K562 (cell line): ENCODE measurements around the gene NECAB2. TPM values are rescaled to one million over a fixed set of nuclear protein-coding genes. Genes with fewer than 3 reads are reported as not detected.
A peak's percentile ranks its signal among the peaks of the same experiment; 100 is the strongest.

Experiments
- C11orf30 ChIP-seq: fragments of 450-650 bp; IDR thresholded peaks from 2 replicates; pipeline ENCODE4 v1.6.1; 2016; ENCODE audit warnings: low read depth, mild to moderate bottlenecking
- CBX1 ChIP-seq: sonication (generic); IDR thresholded peaks from 2 replicates; pipeline ENCODE4 v1.6.1; 2016; ENCODE audit warnings: antibody characterized with exemption, low read depth, mild to moderate bottlenecking
- CSDE1 ChIP-seq, 2 experiments: fragments of 450-650 bp; IDR thresholded peaks; 2 replicates each; pipeline ENCODE4 v1.6.1; 2016; ENCODE audit warnings: mild to moderate bottlenecking in 1 of 2
- GABPB1 ChIP-seq: sonication (generic); formaldehyde crosslinking; IDR thresholded peaks from 2 replicates; pipeline ENCODE4 v1.8.0; 2022; ENCODE audit warnings: mild to moderate bottlenecking, missing genetic modification reagents
- MYC ChIP-seq, 2 experiments: fragments of 250-450 bp in 1 of 2; sonication (Bioruptor Pico) in 1 of 2; IDR thresholded peaks; 2 replicates each; pipeline versions ENCODE4 v1.5.1 to v1.6.1; 2012 to 2021; ENCODE audit warnings: low read depth in 2 of 2, borderline replicate concordance in 1 of 2, improper control_type of control experiment in 1 of 2, low read length in 1 of 2, mild to moderate bottlenecking in 1 of 2, moderate library complexity in 1 of 2
- SETDB1 ChIP-seq: IDR thresholded peaks from one replicate; pipeline ENCODE4 v1.6.1; 2012; ENCODE audit warnings: low read length, control low read depth, inconsistent platforms
- SOX6 ChIP-seq: fragments of 450-650 bp; IDR thresholded peaks from 2 replicates; pipeline ENCODE4 v1.6.1; 2014; ENCODE audit warnings: mild to moderate bottlenecking
- TAF1 ChIP-seq: IDR thresholded peaks from 2 replicates; pipeline ENCODE4 v1.6.1; 2011; ENCODE audit warnings: mild to moderate bottlenecking, low read length, moderate library complexity; ENCODE audit not compliant: insufficient read depth, control insufficient read depth, severe bottlenecking; ENCODE audit errors: extremely low read depth
- TAF15 ChIP-seq: fragments of 200-400 bp; formaldehyde crosslinking; IDR thresholded peaks from 2 replicates; pipeline ENCODE4 v1.6.1; 2017; ENCODE audit warnings: mild to moderate bottlenecking, low read depth, low read length, moderate library complexity
- TARDBP ChIP-seq: fragments of 450-650 bp; IDR thresholded peaks from 2 replicates; pipeline ENCODE4 v1.6.1; 2016
- TBP ChIP-seq: optimal IDR thresholded peaks from 2 replicates; pipeline ENCODE3; 2011; ENCODE audit warnings: low read depth, low read length, improper control_type of control experiment
- ZNF584 ChIP-seq: fragments of 200-800 bp; sonication (Bioruptor generic); IDR thresholded peaks from 2 replicates; pipeline ENCODE4 v1.6.1; 2016; ENCODE audit warnings: low read depth, mild to moderate bottlenecking, missing genetic modification characterization, missing compliant biosample characterization
- polyA plus RNA-seq, 8 experiments: library from polyadenylated mRNA; depleted of rRNA in 4 of 8; stranded (reverse) in 5 of 8; unstranded in 3 of 8; fragments of >200 nt; fragmentation: Nextera tagmentation in 2 of 8; fragmentation: Illumina TruSeq in 1 of 8; extraction: Ambion mirVana in 2 of 8; extraction: Trizol in 1 of 8; gene quantifications; 2 replicates each; pipeline versions ENCODE4 v1.2.1 to v1.2.3, GENCODE V29; 2011 to 2014; ENCODE audit warnings: inconsistent platforms in 1 of 8, missing spikeins in 1 of 8
- total RNA-seq, 7 experiments: library from RNA; depleted of rRNA in 6 of 7; stranded (reverse); fragments of >200 nt in 6 of 7; fragmentation: Illumina TruSeq in 2 of 7; extraction: Trizol in 2 of 7; gene quantifications; 2 replicates each; pipeline versions ENCODE4 v1.2.1 to v1.2.3, GENCODE V29; 2011 to 2021; ENCODE audit warnings: low replicate concordance in 1 of 7
- TF ChIP-seq, protein P1 (sequence below), 2 experiments: fragments of 450-650 bp; IDR thresholded peaks; 2 replicates each; pipeline ENCODE4 v1.6.1; 2016
- TF ChIP-seq, protein P2 (sequence below): sonication (generic); formaldehyde crosslinking; IDR thresholded peaks from 2 replicates; pipeline ENCODE4 v1.8.1; 2023; ENCODE audit warnings: mild to moderate bottlenecking, missing genetic modification reagents
- TF ChIP-seq, protein P3 (sequence below): sonication (generic); formaldehyde crosslinking; IDR thresholded peaks from 2 replicates; pipeline ENCODE4 v1.8.1; 2023; ENCODE audit warnings: mild to moderate bottlenecking, missing genetic modification reagents, moderate library complexity
- TF ChIP-seq, protein P4 (sequence below): fragments of 450-650 bp; IDR thresholded peaks from 2 replicates; pipeline ENCODE4 v1.6.1; 2016; ENCODE audit warnings: low read depth, mild to moderate bottlenecking, moderate library complexity
- TF ChIP-seq, protein P5 (sequence below): IDR thresholded peaks from 2 replicates; pipeline ENCODE4 v1.6.1; 2012; ENCODE audit warnings: low read depth, low read length, improper control_type of control experiment, borderline replicate concordance
- TF ChIP-seq, protein P6 (sequence below): IDR thresholded peaks from 2 replicates; pipeline ENCODE4 v1.6.1; 2011; ENCODE audit not compliant: insufficient read length; ENCODE audit errors: extremely low read depth

The NECAB2 gene
- total and polyA plus RNA-seq, 9 of the 15 experiments (the other 6 are each of a cell fraction or from before 2014, with no cell fraction given) = 0.03 to 0.28 TPM; not detected in 7

DNA sequence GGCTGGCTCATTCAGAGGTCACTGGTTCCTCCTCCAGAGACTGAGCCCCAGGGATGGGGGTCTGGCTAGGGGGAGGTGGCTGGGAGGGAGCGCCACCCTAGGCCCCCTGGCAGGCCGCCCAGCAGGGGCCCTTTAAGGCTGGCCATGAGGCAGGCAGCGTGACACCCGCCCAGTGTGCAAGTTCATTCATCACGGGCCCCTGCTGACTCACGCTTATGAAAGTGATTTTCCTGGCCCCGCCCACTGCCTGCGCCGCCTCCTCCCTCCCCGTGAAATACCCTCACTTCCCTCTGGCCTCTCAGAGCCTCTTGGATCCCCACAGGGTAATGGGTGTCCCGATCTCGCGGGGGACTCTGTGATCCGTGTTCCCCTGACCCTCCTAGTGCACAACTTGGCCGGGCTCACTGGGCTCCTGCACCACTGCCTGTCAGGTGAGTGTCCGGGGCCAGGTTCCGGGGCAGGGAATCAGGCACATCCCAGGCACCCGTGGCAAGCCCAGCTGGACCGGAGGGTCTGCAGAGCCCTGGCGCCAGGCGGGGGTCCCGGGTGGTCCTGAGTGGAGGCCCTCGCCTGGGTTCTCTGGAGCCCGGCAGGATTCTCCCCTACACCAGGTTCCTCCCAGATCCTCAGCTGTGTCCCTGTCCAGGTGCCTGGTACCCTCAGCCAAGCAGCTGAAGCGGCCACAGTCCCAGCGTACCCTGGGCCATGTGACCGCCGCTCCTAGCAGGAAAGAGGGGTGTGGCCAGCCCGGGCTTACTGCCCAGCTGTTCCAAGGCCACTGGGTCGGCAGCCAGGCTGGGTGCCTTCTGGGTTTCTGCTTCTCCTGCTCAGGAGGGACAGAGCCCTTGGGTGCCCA is 14.9 kb upstream of the NECAB2 start, which contains the start of gene OSGIN1 (continued):
- TF ChIP-seq TAF1 (peak; percentile 17), ZNF584 (CRISPR knock-in tag) (no peak), TBP (peak; percentile 83), MYC (IDR thresholded peaks at IDR 0.05; ENCODE audit: low read depth, low read length) (peak; percentile 97), MYC (CRISPR knock-in tag; IDR thresholded peaks at IDR 0.05; ENCODE audit: borderline replicate concordance, low read depth) (peak; percentile 83), TAF15 (no peak), CBX1 (peak; percentile 20; the same call in 1 of the 2 replicates), SOX6 (peak; percentile 50), GABPB1 (CRISPR knock-in tag) (peak; percentile 25; the same call in 1 of the 2 replicates), TARDBP (peak; percentile 68; the same call in 1 of the 2 replicates), C11orf30 (peak; percentile 97), SETDB1 (peak; percentile 45), CSDE1 (IDR thresholded peaks at IDR 0.05) (no peak)
- TF ChIP-seq, protein P1, sequence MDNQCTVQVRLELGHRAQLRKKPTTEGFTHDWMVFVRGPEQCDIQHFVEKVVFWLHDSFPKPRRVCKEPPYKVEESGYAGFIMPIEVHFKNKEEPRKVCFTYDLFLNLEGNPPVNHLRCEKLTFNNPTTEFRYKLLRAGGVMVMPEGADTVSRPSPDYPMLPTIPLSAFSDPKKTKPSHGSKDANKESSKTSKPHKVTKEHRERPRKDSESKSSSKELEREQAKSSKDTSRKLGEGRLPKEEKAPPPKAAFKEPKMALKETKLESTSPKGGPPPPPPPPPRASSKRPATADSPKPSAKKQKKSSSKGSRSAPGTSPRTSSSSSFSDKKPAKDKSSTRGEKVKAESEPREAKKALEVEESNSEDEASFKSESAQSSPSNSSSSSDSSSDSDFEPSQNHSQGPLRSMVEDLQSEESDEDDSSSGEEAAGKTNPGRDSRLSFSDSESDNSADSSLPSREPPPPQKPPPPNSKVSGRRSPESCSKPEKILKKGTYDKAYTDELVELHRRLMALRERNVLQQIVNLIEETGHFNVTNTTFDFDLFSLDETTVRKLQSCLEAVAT (IDR thresholded peaks at IDR 0.05) = no peak
- TF ChIP-seq, protein P2, sequence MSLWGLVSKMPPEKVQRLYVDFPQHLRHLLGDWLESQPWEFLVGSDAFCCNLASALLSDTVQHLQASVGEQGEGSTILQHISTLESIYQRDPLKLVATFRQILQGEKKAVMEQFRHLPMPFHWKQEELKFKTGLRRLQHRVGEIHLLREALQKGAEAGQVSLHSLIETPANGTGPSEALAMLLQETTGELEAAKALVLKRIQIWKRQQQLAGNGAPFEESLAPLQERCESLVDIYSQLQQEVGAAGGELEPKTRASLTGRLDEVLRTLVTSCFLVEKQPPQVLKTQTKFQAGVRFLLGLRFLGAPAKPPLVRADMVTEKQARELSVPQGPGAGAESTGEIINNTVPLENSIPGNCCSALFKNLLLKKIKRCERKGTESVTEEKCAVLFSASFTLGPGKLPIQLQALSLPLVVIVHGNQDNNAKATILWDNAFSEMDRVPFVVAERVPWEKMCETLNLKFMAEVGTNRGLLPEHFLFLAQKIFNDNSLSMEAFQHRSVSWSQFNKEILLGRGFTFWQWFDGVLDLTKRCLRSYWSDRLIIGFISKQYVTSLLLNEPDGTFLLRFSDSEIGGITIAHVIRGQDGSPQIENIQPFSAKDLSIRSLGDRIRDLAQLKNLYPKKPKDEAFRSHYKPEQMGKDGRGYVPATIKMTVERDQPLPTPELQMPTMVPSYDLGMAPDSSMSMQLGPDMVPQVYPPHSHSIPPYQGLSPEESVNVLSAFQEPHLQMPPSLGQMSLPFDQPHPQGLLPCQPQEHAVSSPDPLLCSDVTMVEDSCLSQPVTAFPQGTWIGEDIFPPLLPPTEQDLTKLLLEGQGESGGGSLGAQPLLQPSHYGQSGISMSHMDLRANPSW (CRISPR knock-in tag) = no peak
- TF ChIP-seq, protein P3, sequence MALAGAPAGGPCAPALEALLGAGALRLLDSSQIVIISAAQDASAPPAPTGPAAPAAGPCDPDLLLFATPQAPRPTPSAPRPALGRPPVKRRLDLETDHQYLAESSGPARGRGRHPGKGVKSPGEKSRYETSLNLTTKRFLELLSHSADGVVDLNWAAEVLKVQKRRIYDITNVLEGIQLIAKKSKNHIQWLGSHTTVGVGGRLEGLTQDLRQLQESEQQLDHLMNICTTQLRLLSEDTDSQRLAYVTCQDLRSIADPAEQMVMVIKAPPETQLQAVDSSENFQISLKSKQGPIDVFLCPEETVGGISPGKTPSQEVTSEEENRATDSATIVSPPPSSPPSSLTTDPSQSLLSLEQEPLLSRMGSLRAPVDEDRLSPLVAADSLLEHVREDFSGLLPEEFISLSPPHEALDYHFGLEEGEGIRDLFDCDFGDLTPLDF = 0 out of 2 replicates have a peak, but pooled peaks have one; percentile 26
- TF ChIP-seq, protein P4, sequence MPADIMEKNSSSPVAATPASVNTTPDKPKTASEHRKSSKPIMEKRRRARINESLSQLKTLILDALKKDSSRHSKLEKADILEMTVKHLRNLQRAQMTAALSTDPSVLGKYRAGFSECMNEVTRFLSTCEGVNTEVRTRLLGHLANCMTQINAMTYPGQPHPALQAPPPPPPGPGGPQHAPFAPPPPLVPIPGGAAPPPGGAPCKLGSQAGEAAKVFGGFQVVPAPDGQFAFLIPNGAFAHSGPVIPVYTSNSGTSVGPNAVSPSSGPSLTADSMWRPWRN = peak; percentile 71
- TF ChIP-seq, protein P5, sequence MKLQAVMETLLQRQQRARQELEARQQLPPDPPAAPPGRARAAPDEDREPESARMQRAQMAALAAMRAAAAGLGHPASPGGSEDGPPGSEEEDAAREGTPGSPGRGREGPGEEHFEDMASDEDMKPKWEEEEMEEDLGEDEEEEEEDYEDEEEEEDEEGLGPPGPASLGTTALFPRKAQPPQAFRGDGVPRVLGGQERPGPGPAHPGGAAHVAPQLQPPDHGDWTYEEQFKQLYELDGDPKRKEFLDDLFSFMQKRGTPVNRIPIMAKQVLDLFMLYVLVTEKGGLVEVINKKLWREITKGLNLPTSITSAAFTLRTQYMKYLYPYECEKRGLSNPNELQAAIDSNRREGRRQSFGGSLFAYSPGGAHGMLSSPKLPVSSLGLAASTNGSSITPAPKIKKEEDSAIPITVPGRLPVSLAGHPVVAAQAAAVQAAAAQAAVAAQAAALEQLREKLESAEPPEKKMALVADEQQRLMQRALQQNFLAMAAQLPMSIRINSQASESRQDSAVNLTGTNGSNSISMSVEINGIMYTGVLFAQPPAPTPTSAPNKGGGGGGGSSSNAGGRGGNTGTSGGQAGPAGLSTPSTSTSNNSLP = no peak
- TF ChIP-seq, protein P6, sequence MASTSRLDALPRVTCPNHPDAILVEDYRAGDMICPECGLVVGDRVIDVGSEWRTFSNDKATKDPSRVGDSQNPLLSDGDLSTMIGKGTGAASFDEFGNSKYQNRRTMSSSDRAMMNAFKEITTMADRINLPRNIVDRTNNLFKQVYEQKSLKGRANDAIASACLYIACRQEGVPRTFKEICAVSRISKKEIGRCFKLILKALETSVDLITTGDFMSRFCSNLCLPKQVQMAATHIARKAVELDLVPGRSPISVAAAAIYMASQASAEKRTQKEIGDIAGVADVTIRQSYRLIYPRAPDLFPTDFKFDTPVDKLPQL = no peak
